HL-60/S4 (cell line): Measurements from ENCODE around the gene GRIN1.
"Not testable (repeated sequence)": the region's sequence is repeated elsewhere in the genome, so short reads cannot be mapped to it uniquely, and the experiment has no call there.

Experiments
- in situ Hi-C: fragments of 300-500 bp; cut with MboI; formaldehyde crosslinking; loops from 2 replicates; pipeline ENCODE4 v1.14.3; 2022; ENCODE audit warnings: low sequenced_read_pairs

The GRIN1 gene

GRCh38 chr9:137127301-137128157 is 11.4 kb upstream of the GRIN1 start:
- in situ Hi-C loops, result no loop called here

GRCh38 chr9:137128158-137128861 is 10.6 kb upstream of the GRIN1 start:
- in situ Hi-C loops, result no loop called here

GRCh38 chr9:137128862-137129455 is 10.0 kb upstream of the GRIN1 start:
- in situ Hi-C loops, result no loop called here

- in situ Hi-C loops, result no loop called here
These were observed 9.3 kb upstream of the GRIN1 start for GRCh38 chr9:137129456-137130175.

- in situ Hi-C loops, result no loop called here
These were observed 8.7 kb upstream of the GRIN1 start for GRCh38 chr9:137130176-137130755.

GRCh38 chr9:137134191-137134590 is 4.8 kb upstream of the GRIN1 start:
- in situ Hi-C loops, result no loop called here

GRCh38 chr9:137135154-137135553 is 3.8 kb upstream of the GRIN1 start:
- in situ Hi-C loops, result not testable (repeated sequence)

- in situ Hi-C loops, result no loop called here
These were observed 2.6 kb upstream of the GRIN1 start for GRCh38 chr9:137136261-137136880.

- in situ Hi-C loops, result no loop called here
These were observed 1.9 kb upstream of the GRIN1 start for GRCh38 chr9:137136881-137137607.

GRCh38 chr9:137138058-137138721 is 764 bp upstream of the GRIN1 start:
- in situ Hi-C loops, result no loop called here

- in situ Hi-C loops, result no loop called here
These were observed 655 bp downstream of the GRIN1 start for GRCh38 chr9:137139468-137140150.

- in situ Hi-C loops, result no loop called here
These were observed 1.4 kb downstream of the GRIN1 start for GRCh38 chr9:137140151-137141012.

- in situ Hi-C loops, result no loop called here
These were observed 2.3 kb downstream of the GRIN1 start for GRCh38 chr9:137141050-137141810.

GRCh38 chr9:137141976-137142936 is 3.3 kb downstream of the GRIN1 start:
- in situ Hi-C loops, result no loop called here

GRCh38 chr9:137143459-137143858 is 4.5 kb downstream of the GRIN1 start:
- in situ Hi-C loops, result no loop called here
